ENCODE measurements around the gene BLTP3B. TPM values are rescaled to one million over a fixed set of nuclear protein-coding genes. Genes with fewer than 3 reads are reported as not detected.

The BLTP3B gene
- total RNA-seq, 1 experiment from 2014 or later = 19.1 TPM

- DNase-seq = no peak
- intact Hi-C loops (cut with micrococcal nuclease; ENCODE audit: unreplicated experiment) = no loop called here
- no TSS peak for BruUV-seq (replicated peaks)
- Mint-ChIP-seq H3K27me3 (ENCODE audit: unreplicated experiment) (no peaks in the 10 kb centered on the region), H3K4me3 (ENCODE audit: low read depth, unreplicated experiment) (no peak overlapping the region), H3K4me1 (ENCODE audit: low read depth, unreplicated experiment) (peaks cover 13% of the 10 kb centered on the region), H3K27ac (ENCODE audit: unreplicated experiment) (no peak overlapping the region), H3K36me3 (ENCODE audit: insufficient read depth, unreplicated experiment) (peaks cover 9% of the 10 kb centered on the region), H3K9me3 (ENCODE audit: low read depth, unreplicated experiment) (no peaks in the 10 kb centered on the region)
- TF ChIP-seq CTCF (IDR thresholded peaks at IDR 0.05; ENCODE audit: unreplicated experiment) = no peak
- CTCF ChIA-PET = interaction anchor here (0.6 kb wide), 1 partner anchor 36 kb away, joined by 4 read pairs; no protein-coding TSS in a partner anchor
These were observed 22.7 kb upstream of the BLTP3B start for GRCh38 chr12:100165356-100165755.

- Mint-ChIP-seq H3K9me3 (ENCODE audit: low read depth, unreplicated experiment) (no peaks in the 10 kb centered on the region), H3K4me1 (ENCODE audit: low read depth, unreplicated experiment) (peaks cover 13% of the 10 kb centered on the region), H3K36me3 (ENCODE audit: insufficient read depth, unreplicated experiment) (peaks cover 9% of the 10 kb centered on the region), H3K27ac (ENCODE audit: unreplicated experiment) (peak overlapping the region; percentile 14), H3K4me3 (ENCODE audit: low read depth, unreplicated experiment) (peak overlapping the region; percentile 65), H3K27me3 (ENCODE audit: unreplicated experiment) (no peaks in the 10 kb centered on the region)
- TF ChIP-seq CTCF (IDR thresholded peaks at IDR 0.05; ENCODE audit: unreplicated experiment) = no peak
- no TSS peak for BruUV-seq (replicated peaks)
- intact Hi-C loops (cut with micrococcal nuclease; ENCODE audit: unreplicated experiment) = no loop called here
- CTCF ChIA-PET = interaction anchor here (0.6 to 1.8 kb wide), 8 partner anchors 10 to 347 kb away, joined by 3 to 11 read pairs (median 4); partner anchors contain the start of gene ACTR6
- no peak for DNase-seq
These were observed 21.6 kb upstream of the BLTP3B start for GRCh38 chr12:100164153-100164704.

GRCh38 chr12:100163416-100164152 lies 20.9 kb upstream of the BLTP3B start:
- Mint-ChIP-seq H3K4me1 (ENCODE audit: low read depth, unreplicated experiment) (peaks cover 13% of the 10 kb centered on the region), H3K27ac (ENCODE audit: unreplicated experiment) (peak overlapping the region; percentile 14), H3K27me3 (ENCODE audit: unreplicated experiment) (no peaks in the 10 kb centered on the region), H3K4me3 (ENCODE audit: low read depth, unreplicated experiment) (peak overlapping the region; percentile 65), H3K36me3 (ENCODE audit: insufficient read depth, unreplicated experiment) (peaks cover 9% of the 10 kb centered on the region), H3K9me3 (ENCODE audit: low read depth, unreplicated experiment) (no peaks in the 10 kb centered on the region)
- peak; percentile 88 for DNase-seq
- no TSS peak for BruUV-seq (replicated peaks)
- CTCF ChIA-PET = interaction anchor here (0.6 to 1.8 kb wide), 7 partner anchors 9 to 348 kb away, joined by 3 to 11 read pairs (median 4); partner anchors contain the start of gene ACTR6
- intact Hi-C loops (cut with micrococcal nuclease; ENCODE audit: unreplicated experiment) = no loop called here
- TF ChIP-seq CTCF (IDR thresholded peaks at IDR 0.05; ENCODE audit: unreplicated experiment) = no peak

- CTCF ChIA-PET = interaction anchor here (0.5 kb wide), 1 partner anchor 73 kb away, joined by 3 read pairs; no protein-coding TSS in a partner anchor
- Mint-ChIP-seq H3K27ac (ENCODE audit: unreplicated experiment) (no peak overlapping the region), H3K4me3 (ENCODE audit: low read depth, unreplicated experiment) (no peak overlapping the region), H3K4me1 (ENCODE audit: low read depth, unreplicated experiment) (peaks cover 11% of the 10 kb centered on the region), H3K9me3 (ENCODE audit: low read depth, unreplicated experiment) (no peaks in the 10 kb centered on the region), H3K27me3 (ENCODE audit: unreplicated experiment) (no peaks in the 10 kb centered on the region), H3K36me3 (ENCODE audit: insufficient read depth, unreplicated experiment) (peaks cover 9% of the 10 kb centered on the region)
- intact Hi-C loops (cut with micrococcal nuclease; ENCODE audit: unreplicated experiment) = no loop called here
- BruUV-seq (replicated peaks) = no TSS peak
- DNase-seq = no peak
- no peak for TF ChIP-seq CTCF (IDR thresholded peaks at IDR 0.05; ENCODE audit: unreplicated experiment)
These were observed 16.9 kb upstream of the BLTP3B start for GRCh38 chr12:100159391-100160104.
